Rectal smooth muscle tissue (tissue), 1 donor: ENCODE measurements around the gene NFE2L2.

Experiments used
- H3K27ac ChIP-seq: one replicate; pipeline ENCODE4 v1.7.0; 2013; ENCODE audit warnings: low read depth, low read length, inconsistent platforms
- H3K27me3 ChIP-seq: one replicate; pipeline ENCODE4 v1.7.0; 2013; ENCODE audit warnings: low read length; ENCODE audit not compliant: control insufficient read depth, insufficient read depth
- H3K36me3 ChIP-seq: one replicate; pipeline ENCODE4 v1.7.0; 2013; ENCODE audit warnings: low read length; ENCODE audit not compliant: control insufficient read depth, insufficient read depth
- H3K4me1 ChIP-seq: one replicate; pipeline ENCODE4 v1.7.0; 2013; ENCODE audit warnings: low read length; ENCODE audit not compliant: control insufficient read depth, insufficient read depth
- H3K4me3 ChIP-seq: one replicate; pipeline ENCODE4 v1.7.0; 2013; ENCODE audit warnings: low read length
- H3K9ac ChIP-seq: one replicate; pipeline ENCODE4 v1.7.0; 2013; ENCODE audit warnings: low read length

Gene NFE2L2

DNA sequence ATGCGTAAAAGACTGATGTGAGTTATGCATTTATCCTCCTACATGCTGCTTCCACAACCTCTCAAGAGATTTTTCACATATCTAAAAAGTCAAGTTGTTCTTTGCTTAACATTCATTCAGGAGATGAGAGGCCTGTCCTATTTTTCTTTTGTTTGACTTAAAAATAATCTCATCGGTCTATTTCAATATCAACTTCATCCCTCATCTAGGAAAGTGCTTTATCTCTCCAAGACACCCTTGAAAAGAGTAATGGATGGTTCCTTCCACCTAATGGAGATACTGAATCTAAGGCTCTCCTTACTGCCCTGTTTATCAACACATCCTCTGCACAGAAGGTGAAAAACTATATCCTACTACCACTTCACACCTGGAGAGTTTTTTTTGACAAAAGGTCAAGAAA, 2.4 kb downstream of the NFE2L2 start:
- Histone ChIP-seq H3K27me3 (no peaks in the 10 kb centered on the region), H3K9ac (no peak overlapping the region), H3K4me1 (peaks cover 13% of the 10 kb centered on the region), H3K4me3 (peak overlapping the region; percentile 91), H3K36me3 (no peaks in the 10 kb centered on the region), H3K27ac (peak overlapping the region; percentile 100)

DNA sequence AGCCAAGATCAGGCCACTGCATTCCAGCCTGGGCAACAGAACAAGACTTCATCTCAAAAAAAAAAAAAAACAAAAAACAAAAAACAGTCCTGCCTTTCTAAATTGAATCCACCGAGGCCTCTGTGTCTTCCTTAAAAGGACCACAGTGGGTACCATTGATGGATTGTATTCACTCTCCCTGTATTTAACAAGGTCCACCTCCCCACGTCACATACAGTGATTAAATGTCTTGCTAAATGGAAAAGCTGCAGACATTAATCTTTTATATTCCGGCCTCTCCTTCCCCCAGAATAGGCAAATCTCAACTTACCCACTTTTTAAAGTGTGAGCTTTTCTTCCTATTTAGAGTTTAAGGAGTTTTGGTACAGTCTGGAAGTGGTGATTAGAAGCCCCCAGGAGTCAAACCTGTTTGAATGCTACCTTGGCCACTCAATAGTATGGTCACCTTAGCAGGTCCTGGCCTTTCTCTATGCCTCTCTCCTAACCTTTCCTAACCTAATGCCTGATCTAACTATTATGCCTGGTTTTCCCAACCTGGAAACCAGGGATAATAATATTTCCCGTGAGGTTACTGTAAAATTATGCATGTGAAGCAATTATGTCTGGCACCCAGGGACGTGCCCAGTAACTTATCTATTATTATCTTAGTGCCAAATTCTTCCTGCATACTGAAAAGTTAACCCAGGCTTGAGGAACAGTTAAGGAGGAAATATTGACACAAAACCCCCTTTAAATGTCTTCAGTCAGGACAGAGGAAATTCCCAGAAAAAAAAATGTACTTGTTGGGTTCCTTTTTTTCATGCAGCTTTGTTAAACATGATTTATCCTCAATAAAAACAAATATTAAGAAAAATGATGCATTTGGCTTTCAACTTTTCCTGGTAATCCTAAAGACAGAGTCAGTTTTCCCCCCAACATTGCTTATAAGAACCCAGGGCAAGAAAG, 3.1 kb downstream of the NFE2L2 start:
- Histone ChIP-seq H3K4me3 (peak overlapping the region; percentile 91), H3K4me1 (peaks cover 19% of the 10 kb centered on the region)

DNA sequence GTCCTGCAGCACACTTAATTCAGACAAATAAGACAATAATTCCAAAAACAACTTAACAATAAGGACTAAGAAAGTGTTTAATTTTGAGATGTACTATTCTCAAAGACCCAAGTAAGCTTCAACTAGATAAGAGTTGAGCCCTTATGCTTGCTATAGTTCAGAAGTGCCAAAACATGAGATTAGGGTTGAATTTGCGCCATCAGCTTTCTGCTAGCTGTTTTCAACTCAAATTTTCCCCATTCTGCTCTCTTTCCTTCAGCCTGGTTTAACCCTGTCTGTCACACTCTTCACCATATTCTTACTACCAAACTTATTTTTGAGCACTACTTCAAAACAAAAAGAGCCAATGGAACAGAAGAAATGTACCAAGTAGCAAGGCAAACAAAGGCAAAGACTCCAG, 4.1 kb downstream of the NFE2L2 start:
- Histone ChIP-seq H3K27me3 (no peaks in the 10 kb centered on the region), H3K9ac (no peak overlapping the region), H3K27ac (peak overlapping the region; percentile 0), H3K36me3 (no peaks in the 10 kb centered on the region), H3K4me1 (peaks cover 14% of the 10 kb centered on the region), H3K4me3 (peak overlapping the region; percentile 10)

More for the DNA sequence above, 3.1 kb downstream of the NFE2L2 start:
- Histone ChIP-seq H3K27me3 (no peaks in the 10 kb centered on the region), H3K27ac (peak overlapping the region; percentile 100), H3K9ac (no peak overlapping the region), H3K36me3 (no peaks in the 10 kb centered on the region)

GRCh38 chr2:177258059-177258458, 6.5 kb downstream of the NFE2L2 start:
- H3K4me1 ChIP-seq, result peaks cover 21% of the 10 kb centered on the region

DNA sequence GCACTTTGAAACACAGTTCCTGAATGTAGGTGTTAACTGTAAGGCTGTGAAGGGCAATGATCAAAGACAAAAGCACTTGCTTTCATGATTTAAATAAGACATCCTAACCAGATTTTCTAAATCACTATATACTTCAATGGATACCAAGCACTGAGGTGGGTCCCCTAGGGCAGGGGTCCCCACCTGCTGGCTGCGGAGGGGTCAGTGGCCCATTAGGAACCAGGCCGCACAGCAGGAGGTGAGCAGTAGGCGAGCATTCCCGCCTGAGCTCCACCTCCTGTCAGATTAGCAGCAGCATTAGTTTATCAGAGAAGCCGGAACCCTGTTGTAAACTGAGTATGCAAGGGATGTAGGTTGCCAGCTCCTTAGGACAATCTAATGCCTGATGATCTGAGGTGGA, 7.1 kb downstream of the NFE2L2 start:
- Histone ChIP-seq H3K4me1 (peaks cover 21% of the 10 kb centered on the region), H3K27me3 (no peaks in the 10 kb centered on the region), H3K9ac (no peak overlapping the region), H3K4me3 (no peak overlapping the region), H3K27ac (no peak overlapping the region), H3K36me3 (no peaks in the 10 kb centered on the region)

More at GRCh38 chr2:177258059-177258458, 6.5 kb downstream of the NFE2L2 start:
- Histone ChIP-seq H3K9ac (no peak overlapping the region), H3K4me3 (no peak overlapping the region), H3K27ac (no peak overlapping the region), H3K27me3 (no peaks in the 10 kb centered on the region), H3K36me3 (no peaks in the 10 kb centered on the region)

DNA sequence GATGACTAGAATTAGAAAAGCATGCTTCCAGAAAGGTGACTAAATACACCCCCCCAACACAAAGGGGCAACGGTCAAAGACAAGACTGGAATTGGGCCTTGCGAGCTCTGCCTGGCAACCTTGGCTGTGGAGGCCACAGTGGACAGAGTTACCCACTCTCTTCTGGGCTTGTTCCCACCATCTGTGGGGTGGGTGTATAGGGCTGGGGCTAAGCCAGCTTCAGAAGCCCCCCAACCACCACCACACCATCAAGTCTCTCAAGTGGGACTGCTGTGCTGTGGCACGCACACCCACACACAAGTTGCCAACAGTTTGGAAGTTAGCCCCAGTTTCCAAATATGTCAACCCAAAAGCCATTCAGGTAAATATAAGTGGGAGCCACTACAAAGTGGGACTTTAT, 7.8 kb downstream of the NFE2L2 start:
- Histone ChIP-seq H3K4me1 (peaks cover 21% of the 10 kb centered on the region), H3K27me3 (no peaks in the 10 kb centered on the region), H3K36me3 (no peaks in the 10 kb centered on the region), H3K9ac (no peak overlapping the region), H3K27ac (no peak overlapping the region), H3K4me3 (no peak overlapping the region)

DNA sequence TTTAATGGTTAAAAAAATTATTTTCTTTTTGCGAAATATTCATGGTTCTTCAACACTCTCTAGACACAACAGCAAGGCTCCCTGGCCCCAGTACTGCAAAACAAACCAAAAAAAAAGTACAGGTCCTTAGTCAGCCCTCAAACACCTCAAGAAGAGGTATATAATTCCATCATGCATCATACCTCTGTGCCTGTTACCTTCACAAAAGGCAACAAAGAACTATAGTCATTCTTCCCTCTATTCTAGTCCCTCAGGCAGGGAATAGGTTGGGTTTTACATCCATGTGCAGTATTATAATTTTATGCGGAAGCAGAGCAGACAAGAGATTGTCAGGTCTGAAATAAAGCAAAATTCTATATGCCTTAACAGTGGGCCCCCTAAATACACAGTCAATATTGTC, 8.5 kb downstream of the NFE2L2 start:
- H3K4me3 ChIP-seq, result no peak overlapping the region
- H3K36me3 ChIP-seq, result no peaks in the 10 kb centered on the region
- peaks cover 23% of the 10 kb centered on the region for H3K4me1 ChIP-seq
- H3K27ac ChIP-seq, result no peak overlapping the region
- H3K27me3 ChIP-seq, result no peaks in the 10 kb centered on the region
- no peak overlapping the region for H3K9ac ChIP-seq

DNA sequence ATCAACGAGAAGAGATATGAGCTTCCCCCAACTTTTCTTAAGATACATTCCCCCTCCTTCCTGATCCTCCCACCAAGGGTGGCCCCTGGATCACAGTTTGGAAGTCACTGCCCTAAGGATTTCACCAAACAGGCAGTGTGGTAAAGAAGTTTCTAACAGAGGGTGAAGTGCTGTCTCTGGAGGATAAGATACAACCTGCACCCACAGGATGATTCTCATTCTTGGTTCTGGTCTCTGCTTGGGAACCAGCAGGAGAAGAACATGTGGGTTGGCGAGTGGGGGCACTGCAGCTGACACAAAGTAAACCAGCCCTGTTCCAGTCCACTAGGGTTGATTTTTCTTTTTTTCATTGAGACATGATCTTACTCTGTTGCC, 9.3 kb downstream of the NFE2L2 start:
- peaks cover 20% of the 10 kb centered on the region for H3K4me1 ChIP-seq
- H3K4me3 ChIP-seq, result peak overlapping the region; percentile 9
- H3K36me3 ChIP-seq, result no peaks in the 10 kb centered on the region
- H3K27ac ChIP-seq, result no peak overlapping the region
- H3K9ac ChIP-seq, result no peak overlapping the region
- no peaks in the 10 kb centered on the region for H3K27me3 ChIP-seq

DNA sequence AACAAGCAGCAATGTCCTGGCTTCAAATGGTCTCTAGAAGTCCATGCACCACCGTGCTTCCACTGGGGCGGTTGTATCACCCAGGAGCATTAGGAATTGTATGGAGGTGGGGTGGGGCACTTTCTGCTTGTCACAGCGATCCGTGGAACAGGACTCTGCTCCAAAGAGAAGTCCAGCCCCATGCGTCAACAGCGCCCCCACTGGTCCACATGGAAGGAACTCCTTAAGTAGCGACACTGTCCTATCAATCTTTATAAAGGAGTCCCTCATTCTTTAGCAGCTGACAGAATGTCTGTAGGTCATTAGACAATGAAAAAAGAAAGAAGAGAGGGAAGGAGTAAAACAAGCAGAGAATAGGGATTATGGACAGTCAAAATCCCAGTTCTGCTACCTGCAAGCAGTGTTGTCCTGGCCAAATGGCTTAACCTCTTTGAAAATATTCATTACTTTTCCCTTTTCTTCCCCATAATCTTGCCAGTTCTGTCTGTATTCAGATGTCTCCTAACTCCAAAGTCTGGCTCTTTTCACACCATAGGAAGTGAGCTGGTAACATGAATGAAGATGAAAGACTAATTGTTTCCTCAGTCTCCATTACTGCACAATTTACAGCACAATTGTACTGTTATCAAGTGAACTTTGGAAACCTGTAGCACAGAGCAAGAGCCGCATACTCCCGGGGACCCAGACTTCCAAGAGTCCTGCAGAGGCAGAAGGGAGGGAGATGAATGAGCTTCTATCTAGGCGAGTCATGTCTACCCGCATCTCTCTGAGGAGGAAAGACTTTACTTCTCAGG, 9.9 kb downstream of the NFE2L2 start:
- H3K9ac ChIP-seq, result no peak overlapping the region
- H3K27ac ChIP-seq, result no peak overlapping the region
- peak overlapping the region; percentile 9 for H3K4me3 ChIP-seq
- H3K4me1 ChIP-seq, result peaks cover 18% of the 10 kb centered on the region
- no peaks in the 10 kb centered on the region for H3K36me3 ChIP-seq
- H3K27me3 ChIP-seq, result no peaks in the 10 kb centered on the region

DNA sequence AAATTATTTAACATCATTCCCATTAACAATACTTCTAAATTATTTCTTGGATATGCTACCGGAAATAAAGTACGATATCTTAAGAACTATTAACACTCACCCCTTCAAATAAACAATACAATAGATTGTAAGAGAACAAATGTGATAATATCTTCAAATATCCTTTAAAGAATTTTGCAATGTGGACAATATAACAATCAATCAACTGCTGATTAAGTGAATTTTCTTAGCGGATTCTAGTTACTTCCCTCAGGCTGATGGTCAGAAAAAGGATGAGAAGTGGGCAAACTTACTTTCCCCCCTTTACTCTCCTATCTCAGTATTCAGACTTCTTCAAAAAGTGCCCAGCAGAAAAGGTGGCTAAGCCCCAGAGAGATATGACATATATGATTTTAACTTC, 10.8 kb downstream of the NFE2L2 start:
- Histone ChIP-seq H3K27ac (no peak overlapping the region), H3K4me1 (peaks cover 18% of the 10 kb centered on the region), H3K27me3 (no peaks in the 10 kb centered on the region), H3K36me3 (no peaks in the 10 kb centered on the region), H3K9ac (no peak overlapping the region), H3K4me3 (no peak overlapping the region)

- no peak overlapping the region for H3K4me3 ChIP-seq
- H3K4me1 ChIP-seq, result peaks cover 18% of the 10 kb centered on the region
- H3K9ac ChIP-seq, result no peak overlapping the region
- H3K27ac ChIP-seq, result no peak overlapping the region
- no peaks in the 10 kb centered on the region for H3K27me3 ChIP-seq
- no peaks in the 10 kb centered on the region for H3K36me3 ChIP-seq
Measured at GRCh38 chr2:177252808-177253531, 11.6 kb downstream of the NFE2L2 start.

GRCh38 chr2:177251165-177251542, 13.4 kb downstream of the NFE2L2 start:
- Histone ChIP-seq H3K27me3 (no peaks in the 10 kb centered on the region), H3K4me1 (peaks cover 11% of the 10 kb centered on the region), H3K36me3 (no peaks in the 10 kb centered on the region), H3K9ac (no peak overlapping the region), H3K27ac (no peak overlapping the region), H3K4me3 (no peak overlapping the region)
